ENCODE results near the gene SDHD.

The SDHD gene

GRCh38 chr11:112051768-112052167 lies 34.9 kb upstream of the SDHD start:
- no peak for TF ChIP-seq ESRRG (CRISPR knock-in tag; IDR thresholded peaks at IDR 0.05)
- no peak for TF ChIP-seq CSDC2 (CRISPR knock-in tag; IDR thresholded peaks at IDR 0.05)
- no peak for TF ChIP-seq BACH2 (CRISPR knock-in tag; IDR thresholded peaks at IDR 0.05; ENCODE audit: borderline replicate concordance)
- no peak for TF ChIP-seq PPARA (CRISPR knock-in tag; IDR thresholded peaks at IDR 0.05; ENCODE audit: borderline replicate concordance)
- TF ChIP-seq ZNF70 (CRISPR knock-in tag; IDR thresholded peaks at IDR 0.05) = no peak
- TF ChIP-seq CSRNP3 (CRISPR knock-in tag; IDR thresholded peaks at IDR 0.05) = no peak
- TF ChIP-seq GLIS3 (CRISPR knock-in tag; IDR thresholded peaks at IDR 0.05) = no peak
- TF ChIP-seq ZFP30 (CRISPR knock-in tag; IDR thresholded peaks at IDR 0.05) = no peak
- TF ChIP-seq ZC3H10 (CRISPR knock-in tag; IDR thresholded peaks at IDR 0.05) = no peak
- TF ChIP-seq ZNF565 (CRISPR knock-in tag; conservative IDR thresholded peaks at IDR 0.05; ENCODE audit: low read depth) = no peak
- TF ChIP-seq TCF4 (CRISPR knock-in tag; IDR thresholded peaks at IDR 0.05; ENCODE audit: borderline replicate concordance) = no peak
- no peak for TF ChIP-seq ZFP3 (CRISPR knock-in tag; IDR thresholded peaks at IDR 0.05)
- no peak for TF ChIP-seq ARNTL (CRISPR knock-in tag; IDR thresholded peaks at IDR 0.05; ENCODE audit: borderline replicate concordance, low read depth)
- no peak for ATAC-seq

- no peak for ATAC-seq
- TF ChIP-seq CREB5 (CRISPR knock-in tag; IDR thresholded peaks at IDR 0.05; ENCODE audit: low read depth) (no peak), CSRNP3 (CRISPR knock-in tag; IDR thresholded peaks at IDR 0.05) (no peak), TCF4 (CRISPR knock-in tag; IDR thresholded peaks at IDR 0.05; ENCODE audit: borderline replicate concordance) (no peak)
These were observed 29.5 kb upstream of the SDHD start for GRCh38 chr11:112057170-112057569.

- ATAC-seq = no peak
- TF ChIP-seq ZNF565 (CRISPR knock-in tag; conservative IDR thresholded peaks at IDR 0.05; ENCODE audit: low read depth) (no peak), ZFP3 (CRISPR knock-in tag; IDR thresholded peaks at IDR 0.05) (no peak), ZFP30 (CRISPR knock-in tag; IDR thresholded peaks at IDR 0.05) (no peak), OSR1 (CRISPR knock-in tag; IDR thresholded peaks at IDR 0.05) (no peak), CSDC2 (CRISPR knock-in tag; IDR thresholded peaks at IDR 0.05) (no peak), ESRRG (CRISPR knock-in tag; IDR thresholded peaks at IDR 0.05) (no peak)
These were observed 28.6 kb upstream of the SDHD start for GRCh38 chr11:112058103-112058502.

- no peak for ATAC-seq
These were observed 23.8 kb upstream of the SDHD start for GRCh38 chr11:112062923-112063322.

GRCh38 chr11:112073941-112074811 lies 12.5 kb upstream of the SDHD start, which contains the start of the genes NKAPD1 and PIH1D2:
Gene NKAPD1, plus strand, starts transcription at chr11:112074299. Its CDS starts 1,276 bp downstream, at chr11:112075575.
Gene PIH1D2, minus strand, starts transcription at chr11:112074017. Its CDS starts 843 bp downstream, at chr11:112073174.
- peak; percentile 93 for ATAC-seq
- TF ChIP-seq CREB5 (CRISPR knock-in tag; IDR thresholded peaks at IDR 0.05; ENCODE audit: low read depth) (no peak), ZNF70 (CRISPR knock-in tag; IDR thresholded peaks at IDR 0.05) (no peak), GLIS3 (CRISPR knock-in tag; IDR thresholded peaks at IDR 0.05) (no peak), TSHZ2 (CRISPR knock-in tag; IDR thresholded peaks at IDR 0.05) (no peak), ESRRG (CRISPR knock-in tag; IDR thresholded peaks at IDR 0.05) (no peak), ZFP3 (CRISPR knock-in tag; IDR thresholded peaks at IDR 0.05) (no peak), RARB (CRISPR knock-in tag; IDR thresholded peaks at IDR 0.05) (no peak)

More at GRCh38 chr11:112062923-112063322, 23.8 kb upstream of the SDHD start:
- TF ChIP-seq CSDC2 (CRISPR knock-in tag; IDR thresholded peaks at IDR 0.05) = no peak
- no peak for TF ChIP-seq CSRNP3 (CRISPR knock-in tag; IDR thresholded peaks at IDR 0.05)
- TF ChIP-seq RARB (CRISPR knock-in tag; IDR thresholded peaks at IDR 0.05) = no peak
- TF ChIP-seq ZFP3 (CRISPR knock-in tag; IDR thresholded peaks at IDR 0.05) = no peak
